ENCODE data around the gene TTC39A.

GRCh38 chr1:51341876-51342496, 11.6 kb upstream of the TTC39A start:
- TF ChIP-seq CTCF (IDR thresholded peaks at IDR 0.05; ENCODE audit: insufficient read depth, low read length, poor library complexity, severe bottlenecking), result peak; percentile 29
- no peak for TF ChIP-seq EZH2phosphoT487 (conservative IDR thresholded peaks at IDR 0.05; ENCODE audit: low read length)
